Parathyroid adenoma (tissue), 2 donors: ENCODE data around the gene VSIG1.

Source experiments
- H2AFZ ChIP-seq: fragments of 300-600 bp; sonication (generic); one replicate; pipeline ENCODE4 v1.7.0; 2017; ENCODE audit warnings: antibody characterized with exemption, mild to moderate bottlenecking
- H3K27ac ChIP-seq: fragments of 300-600 bp; sonication (generic); one replicate; pipeline ENCODE4 v1.7.0; 2017
- H3K27me3 ChIP-seq: fragments of 300-600 bp; sonication (generic); one replicate; pipeline ENCODE4 v1.7.0; 2017; ENCODE audit warnings: low read length; ENCODE audit not compliant: control insufficient read depth, insufficient read depth
- H3K36me3 ChIP-seq: fragments of 300-600 bp; sonication (generic); one replicate; pipeline ENCODE4 v1.7.0; 2017; ENCODE audit warnings: low read length; ENCODE audit not compliant: control insufficient read depth, insufficient read depth
- H3K4me1 ChIP-seq: fragments of 300-600 bp; sonication (generic); one replicate; pipeline ENCODE4 v1.7.0; 2017; ENCODE audit warnings: control low read depth
- H3K4me2 ChIP-seq: fragments of 300-600 bp; sonication (generic); one replicate; pipeline ENCODE4 v1.7.0; 2017; ENCODE audit warnings: low read length
- H3K4me3 ChIP-seq: fragments of 300-600 bp; sonication (generic); one replicate; pipeline ENCODE4 v1.7.0; 2017; ENCODE audit warnings: low read depth, low read length
- H3K79me2 ChIP-seq: fragments of 300-600 bp; sonication (generic); one replicate; pipeline ENCODE4 v1.7.0; 2017; ENCODE audit warnings: control low read depth
- H3K9ac ChIP-seq: fragments of 300-600 bp; sonication (generic); one replicate; pipeline ENCODE4 v1.7.0; 2017; ENCODE audit warnings: mild to moderate bottlenecking
- H3K9me3 ChIP-seq: fragments of 300-600 bp; sonication (generic); one replicate; pipeline ENCODE4 v1.7.0; 2017; ENCODE audit warnings: low read length; ENCODE audit not compliant: control insufficient read depth
- CTCF ChIP-seq: fragments of 300-600 bp; sonication (generic); IDR thresholded peaks from one replicate; pipeline ENCODE4 v1.7.0; 2017; ENCODE audit warnings: antibody characterized with exemption, mild to moderate bottlenecking
- donor health status: primary hyperparathyroidism.

Gene VSIG1

DNA sequence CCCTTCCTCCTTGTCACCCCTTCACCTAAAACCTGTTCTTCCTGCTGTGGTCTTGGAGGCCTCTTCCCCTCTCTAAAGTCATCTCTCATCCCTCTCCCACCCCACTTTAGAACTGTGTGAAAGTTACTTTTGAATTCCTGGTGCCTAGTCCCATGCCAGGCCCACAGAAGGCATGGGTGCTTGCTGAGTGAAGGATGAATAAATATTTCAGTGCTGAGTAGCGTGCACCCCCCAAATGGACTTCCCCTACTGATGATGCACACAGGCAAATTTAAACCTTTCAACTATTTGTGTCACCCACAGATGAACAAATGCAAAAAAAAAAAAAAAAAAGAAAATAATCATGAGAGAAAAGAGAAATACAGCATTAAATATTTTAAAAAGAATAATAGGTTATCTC, 26.7 kb downstream of the VSIG1 start:
- H3K4me2 ChIP-seq = no peak overlapping the region
- H3K27me3 ChIP-seq = no peaks in the 10 kb centered on the region
- no peaks in the 10 kb centered on the region for H3K4me1 ChIP-seq
- H3K9me3 ChIP-seq = no peaks in the 10 kb centered on the region
- no peaks in the 10 kb centered on the region for H3K79me2 ChIP-seq
- TF ChIP-seq CTCF = no peak
- H3K9ac ChIP-seq = no peak overlapping the region
- H3K36me3 ChIP-seq = no peaks in the 10 kb centered on the region
- no peak overlapping the region for H3K4me3 ChIP-seq
- H3K27ac ChIP-seq = no peak overlapping the region
- H2AFZ ChIP-seq = no peak overlapping the region

DNA sequence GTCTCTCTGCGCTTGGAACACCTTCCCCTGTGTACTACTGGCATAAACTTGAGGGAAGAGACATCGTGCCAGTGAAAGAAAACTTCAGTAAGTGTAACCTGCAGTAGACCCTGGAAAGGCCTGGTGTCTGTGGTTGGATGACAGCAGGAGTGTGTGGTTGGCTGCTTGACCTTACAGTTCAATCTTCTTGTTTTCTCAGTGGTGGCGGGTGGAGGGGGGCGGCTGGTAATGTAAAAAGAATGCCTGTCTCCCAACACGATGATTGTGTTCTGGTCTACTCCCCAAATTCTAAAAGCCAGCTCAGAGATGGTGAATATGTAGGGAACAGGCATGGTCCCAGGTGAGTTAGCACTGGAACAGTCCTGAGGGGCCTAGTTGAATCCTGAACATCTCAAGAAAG, 27.9 kb downstream of the VSIG1 start:
- Histone ChIP-seq H3K36me3 (no peaks in the 10 kb centered on the region), H3K9me3 (no peaks in the 10 kb centered on the region), H3K9ac (no peak overlapping the region), H3K27me3 (no peaks in the 10 kb centered on the region), H3K4me1 (no peaks in the 10 kb centered on the region), H3K4me3 (no peak overlapping the region), H3K4me2 (no peak overlapping the region), H3K79me2 (no peaks in the 10 kb centered on the region), H3K27ac (no peak overlapping the region), H2AFZ (no peak overlapping the region)
- no peak for TF ChIP-seq CTCF

DNA sequence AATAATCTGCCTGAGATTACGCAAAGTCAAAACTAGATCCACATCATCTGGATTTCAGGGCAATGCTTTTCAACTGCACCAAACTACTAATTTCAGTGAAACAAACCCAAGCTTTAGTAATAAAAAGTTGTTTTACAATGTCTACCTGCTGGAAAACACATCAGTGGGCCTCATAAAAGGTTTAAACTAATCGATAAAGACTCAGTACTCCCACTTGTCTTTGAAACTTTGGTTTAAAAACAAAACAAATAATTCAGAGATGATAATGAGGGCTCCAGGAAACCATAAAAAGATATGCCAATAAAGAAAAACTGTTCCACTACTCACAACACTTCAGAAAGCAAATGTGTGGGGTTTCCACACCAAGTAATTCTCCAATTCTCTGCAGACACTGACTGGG, 36.2 kb downstream of the VSIG1 start:
- Histone ChIP-seq H3K4me3 (no peak overlapping the region), H3K27ac (no peak overlapping the region), H3K79me2 (no peaks in the 10 kb centered on the region), H2AFZ (no peak overlapping the region), H3K36me3 (no peaks in the 10 kb centered on the region), H3K4me1 (no peaks in the 10 kb centered on the region), H3K4me2 (no peak overlapping the region), H3K27me3 (no peaks in the 10 kb centered on the region), H3K9me3 (no peaks in the 10 kb centered on the region), H3K9ac (no peak overlapping the region)
- TF ChIP-seq CTCF = no peak

GRCh38 chrX:108087792-108088191, 42.9 kb downstream of the VSIG1 start:
- H3K36me3 ChIP-seq = no peaks in the 10 kb centered on the region
- H2AFZ ChIP-seq = no peak overlapping the region
- H3K27me3 ChIP-seq = no peaks in the 10 kb centered on the region
- no peak overlapping the region for H3K27ac ChIP-seq
- H3K9me3 ChIP-seq = no peaks in the 10 kb centered on the region
- H3K79me2 ChIP-seq = no peaks in the 10 kb centered on the region
- H3K4me2 ChIP-seq = no peak overlapping the region
- no peak for TF ChIP-seq CTCF
- no peak overlapping the region for H3K9ac ChIP-seq
- no peak overlapping the region for H3K4me3 ChIP-seq
- H3K4me1 ChIP-seq = no peaks in the 10 kb centered on the region

- no peak overlapping the region for H3K9ac ChIP-seq
- H3K4me1 ChIP-seq = no peaks in the 10 kb centered on the region
- no peak overlapping the region for H2AFZ ChIP-seq
- H3K27ac ChIP-seq = no peak overlapping the region
- no peaks in the 10 kb centered on the region for H3K36me3 ChIP-seq
- H3K27me3 ChIP-seq = no peaks in the 10 kb centered on the region
- no peaks in the 10 kb centered on the region for H3K9me3 ChIP-seq
- no peak overlapping the region for H3K4me3 ChIP-seq
- no peak for TF ChIP-seq CTCF
- no peaks in the 10 kb centered on the region for H3K79me2 ChIP-seq
- no peak overlapping the region for H3K4me2 ChIP-seq
Observed at GRCh38 chrX:108088511-108088910, 43.6 kb downstream of the VSIG1 start.
